Epithelial cell of esophagus (primary cell): Measurements from ENCODE around the gene LSAMP.

Source experiments
- DNase-seq: peaks from one replicate; pipeline ENCODE4 v3.0.0; 2010; ENCODE audit warnings: low read depth
- H3K4me3 ChIP-seq: 2 replicates; pipeline ENCODE4 v1.5.1; 2011; ENCODE audit warnings: mild to moderate bottlenecking, low read length, control low read depth
- CTCF ChIP-seq: IDR thresholded peaks from 2 replicates; pipeline ENCODE4 v1.5.1; 2011; ENCODE audit warnings: low read depth, mild to moderate bottlenecking, low read length, control low read depth, inconsistent platforms; ENCODE audit not compliant: insufficient read depth; ENCODE audit errors: missing control alignments

The LSAMP gene

GRCh38 chr3:115947325-115947724, 498.0 kb downstream of the LSAMP start:
- TF ChIP-seq CTCF = no peak
- DNase-seq = no peak
- H3K4me3 ChIP-seq = no peak overlapping the region

- DNase-seq = no peak
- TF ChIP-seq CTCF = no peak
- H3K4me3 ChIP-seq = no peak overlapping the region
Measured at GRCh38 chr3:115943579-115943978, 501.7 kb downstream of the LSAMP start.

- DNase-seq = peak; percentile 8
- TF ChIP-seq CTCF = peak; percentile 51
- H3K4me3 ChIP-seq = no peak overlapping the region
Measured at GRCh38 chr3:115937054-115937453, 508.2 kb downstream of the LSAMP start.

GRCh38 chr3:115932807-115933206, 512.5 kb downstream of the LSAMP start:
- no peak for DNase-seq
- TF ChIP-seq CTCF = no peak
- H3K4me3 ChIP-seq = no peak overlapping the region

GRCh38 chr3:115931581-115931980, 513.7 kb downstream of the LSAMP start:
- TF ChIP-seq CTCF = no peak
- no peak overlapping the region for H3K4me3 ChIP-seq
- DNase-seq = peak; percentile 13

GRCh38 chr3:115930922-115931321, 514.4 kb downstream of the LSAMP start:
- TF ChIP-seq CTCF = no peak
- H3K4me3 ChIP-seq = no peak overlapping the region
- no peak for DNase-seq

- no peak for DNase-seq
- TF ChIP-seq CTCF = no peak
Measured at GRCh38 chr3:115930168-115930567, 515.1 kb downstream of the LSAMP start.

More at GRCh38 chr3:115930168-115930567, 515.1 kb downstream of the LSAMP start:
- no peak overlapping the region for H3K4me3 ChIP-seq
